COLO668 (cell line): ENCODE data around the gene HRAS.
A peak's percentile ranks its signal among the peaks of the same experiment; 100 is the strongest.

ENCODE experiments used
- DNase-seq: peaks from one replicate; lab custom pipeline; 2025; ENCODE audit not compliant: unreplicated experiment; lab: John Stamatoyannopoulos, UW

The HRAS gene

GRCh38 chr11:514606-515005, 20.8 kb downstream of the HRAS start:
- DNase-seq, result no peak

- no peak for DNase-seq
These were observed 22.4 kb downstream of the HRAS start for GRCh38 chr11:512761-513595.

GRCh38 chr11:508956-509355, 26.4 kb downstream of the HRAS start:
- no peak for DNase-seq

- no peak for DNase-seq
These were observed 27.5 kb downstream of the HRAS start for GRCh38 chr11:507727-508515.

- peak; percentile 73 for DNase-seq
These were observed 28.2 kb downstream of the HRAS start, which contains the start of gene RNH1 for GRCh38 chr11:506995-507726. Gene RNH1 (minus strand): TSS chr11:507242. CDS start chr11:502162, 5,080 bp downstream.

- peak; percentile 87 for DNase-seq
These were observed 29.0 kb downstream of the HRAS start for GRCh38 chr11:506238-506994.

GRCh38 chr11:504994-505344, 30.4 kb downstream of the HRAS start:
- no peak for DNase-seq

GRCh38 chr11:504053-504993, 31.1 kb downstream of the HRAS start:
- no peak for DNase-seq

- no peak for DNase-seq
These were observed 32.0 kb downstream of the HRAS start for GRCh38 chr11:503179-503981.

- DNase-seq, result no peak
These were observed 32.8 kb downstream of the HRAS start for GRCh38 chr11:502288-503178.

- no peak for DNase-seq
These were observed 33.6 kb downstream of the HRAS start for GRCh38 chr11:501683-502287.

GRCh38 chr11:501001-501682, 34.2 kb downstream of the HRAS start:
- DNase-seq, result no peak

- no peak for DNase-seq
These were observed 35.9 kb downstream of the HRAS start for GRCh38 chr11:499201-500076.

- no peak for DNase-seq
These were observed 36.8 kb downstream of the HRAS start for GRCh38 chr11:498297-499181.
